ENCODE data around the gene EDAR. TPM values are rescaled to one million over a fixed set of nuclear protein-coding genes. Genes with fewer than 3 reads are reported as not detected.

EDAR gene
- total RNA-seq, 1 donor from 2014 or later, result 5.5 TPM

- no peak overlapping the region for H3K4me3 Mint-ChIP-seq
- no peak for DNase-seq (ENCODE audit: low spot score in 2 of 2, unreplicated experiment in 2 of 2)
- no peak for TF ChIP-seq CTCF (IDR thresholded peaks at IDR 0.05; ENCODE audit: unreplicated experiment)
- H3K9me3 Mint-ChIP-seq, result no peaks in the 10 kb centered on the region
- no peak overlapping the region for H3K27ac Mint-ChIP-seq
- H3K27me3 Mint-ChIP-seq (ENCODE audit: low read depth), result no peaks in the 10 kb centered on the region
- H3K4me1 Mint-ChIP-seq, result peaks cover 3% of the 10 kb centered on the region
- no peaks in the 10 kb centered on the region for H3K36me3 Mint-ChIP-seq
Measured at GRCh38 chr2:109013051-109013450, 24.0 kb upstream of the EDAR start.

- TF ChIP-seq CTCF (IDR thresholded peaks at IDR 0.05; ENCODE audit: unreplicated experiment), result no peak
- H3K27me3 Mint-ChIP-seq (ENCODE audit: low read depth), result no peaks in the 10 kb centered on the region
- no peaks in the 10 kb centered on the region for H3K9me3 Mint-ChIP-seq
- H3K36me3 Mint-ChIP-seq, result no peaks in the 10 kb centered on the region
- no peak overlapping the region for H3K27ac Mint-ChIP-seq
- DNase-seq (ENCODE audit: low spot score in 2 of 2, unreplicated experiment in 2 of 2), result no peak
- peaks cover 4% of the 10 kb centered on the region for H3K4me1 Mint-ChIP-seq
- no peak overlapping the region for H3K4me3 Mint-ChIP-seq
Measured at GRCh38 chr2:109009920-109010610, 21.0 kb upstream of the EDAR start.

- Mint-ChIP-seq H3K4me3 (no peak overlapping the region), H3K27ac (no peak overlapping the region), H3K9me3 (no peaks in the 10 kb centered on the region), H3K36me3 (no peaks in the 10 kb centered on the region), H3K27me3 (ENCODE audit: low read depth) (no peaks in the 10 kb centered on the region), H3K4me1 (peaks cover 4% of the 10 kb centered on the region)
- TF ChIP-seq CTCF (IDR thresholded peaks at IDR 0.05; ENCODE audit: unreplicated experiment), result no peak
- DNase-seq (ENCODE audit: low spot score in 2 of 2, unreplicated experiment in 2 of 2), result no peak
Measured at GRCh38 chr2:109006971-109007370, 18.0 kb upstream of the EDAR start.

- Mint-ChIP-seq H3K9me3 (no peaks in the 10 kb centered on the region), H3K27me3 (ENCODE audit: low read depth) (no peaks in the 10 kb centered on the region), H3K36me3 (no peaks in the 10 kb centered on the region), H3K27ac (no peak overlapping the region), H3K4me1 (peaks cover 8% of the 10 kb centered on the region), H3K4me3 (no peak overlapping the region)
- no peak for TF ChIP-seq CTCF (IDR thresholded peaks at IDR 0.05; ENCODE audit: unreplicated experiment)
- DNase-seq (ENCODE audit: low spot score in 2 of 2, unreplicated experiment in 2 of 2), result no peak
Measured at GRCh38 chr2:109005686-109006204, 16.7 kb upstream of the EDAR start.

- TF ChIP-seq CTCF (IDR thresholded peaks at IDR 0.05; ENCODE audit: unreplicated experiment), result no peak
- Mint-ChIP-seq H3K9me3 (no peaks in the 10 kb centered on the region), H3K4me3 (no peak overlapping the region), H3K4me1 (peaks cover 11% of the 10 kb centered on the region), H3K27ac (no peak overlapping the region), H3K36me3 (no peaks in the 10 kb centered on the region), H3K27me3 (ENCODE audit: low read depth) (no peaks in the 10 kb centered on the region)
- DNase-seq (ENCODE audit: low spot score in 2 of 2, unreplicated experiment in 2 of 2), result no peak
Measured at GRCh38 chr2:109001201-109001600, 12.2 kb upstream of the EDAR start.

Data from mesothelial cell of epicardium (in vitro differentiated cells).